Subcutaneous adipose tissue (tissue), 4 donors: ENCODE results near the gene ARHGAP12. TPM values are rescaled to one million over a fixed set of nuclear protein-coding genes. Genes with fewer than 3 reads are reported as not detected.

Source experiments
- total RNA-seq, 4 donors: library from RNA; depleted of rRNA; stranded (reverse); fragments of >200 nt; gene quantifications; one replicate each; pipeline ENCODE4 v1.1.0, GENCODE V29; 2016
- TF ChIP-seq, protein P1 (sequence below): fragments of 450-650 bp; IDR thresholded peaks from one replicate; pipeline ENCODE4 v1.5.1; 2016; ENCODE audit warnings: low read depth, mild to moderate bottlenecking, control low read depth, antibody characterized with exemption, moderate library complexity

Gene ARHGAP12
- total RNA-seq, 4 donors from 2014 or later, result 32.4 to 52.9 (median 45.1) TPM

DNA sequence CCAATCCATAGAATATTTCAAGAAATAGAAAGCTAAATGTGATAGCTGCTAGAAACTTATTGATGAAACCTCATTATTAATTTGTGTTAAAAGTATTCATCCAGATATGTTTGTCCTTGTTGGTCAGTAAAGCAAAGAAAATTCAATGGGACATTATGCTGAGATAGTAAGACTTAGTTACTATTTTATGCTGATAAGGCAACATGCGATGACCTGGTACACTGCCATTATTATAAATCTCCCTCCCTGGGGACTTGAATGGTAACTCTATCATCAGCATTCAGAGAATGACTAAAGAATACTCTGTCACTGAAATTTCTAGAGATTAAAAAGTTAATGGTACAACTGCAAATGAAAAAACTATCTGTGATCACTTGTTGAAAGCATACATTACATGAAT is 54.9 kb downstream of the ARHGAP12 start:
- TF ChIP-seq, protein P1, sequence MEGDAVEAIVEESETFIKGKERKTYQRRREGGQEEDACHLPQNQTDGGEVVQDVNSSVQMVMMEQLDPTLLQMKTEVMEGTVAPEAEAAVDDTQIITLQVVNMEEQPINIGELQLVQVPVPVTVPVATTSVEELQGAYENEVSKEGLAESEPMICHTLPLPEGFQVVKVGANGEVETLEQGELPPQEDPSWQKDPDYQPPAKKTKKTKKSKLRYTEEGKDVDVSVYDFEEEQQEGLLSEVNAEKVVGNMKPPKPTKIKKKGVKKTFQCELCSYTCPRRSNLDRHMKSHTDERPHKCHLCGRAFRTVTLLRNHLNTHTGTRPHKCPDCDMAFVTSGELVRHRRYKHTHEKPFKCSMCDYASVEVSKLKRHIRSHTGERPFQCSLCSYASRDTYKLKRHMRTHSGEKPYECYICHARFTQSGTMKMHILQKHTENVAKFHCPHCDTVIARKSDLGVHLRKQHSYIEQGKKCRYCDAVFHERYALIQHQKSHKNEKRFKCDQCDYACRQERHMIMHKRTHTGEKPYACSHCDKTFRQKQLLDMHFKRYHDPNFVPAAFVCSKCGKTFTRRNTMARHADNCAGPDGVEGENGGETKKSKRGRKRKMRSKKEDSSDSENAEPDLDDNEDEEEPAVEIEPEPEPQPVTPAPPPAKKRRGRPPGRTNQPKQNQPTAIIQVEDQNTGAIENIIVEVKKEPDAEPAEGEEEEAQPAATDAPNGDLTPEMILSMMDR, result no peak

DNA sequence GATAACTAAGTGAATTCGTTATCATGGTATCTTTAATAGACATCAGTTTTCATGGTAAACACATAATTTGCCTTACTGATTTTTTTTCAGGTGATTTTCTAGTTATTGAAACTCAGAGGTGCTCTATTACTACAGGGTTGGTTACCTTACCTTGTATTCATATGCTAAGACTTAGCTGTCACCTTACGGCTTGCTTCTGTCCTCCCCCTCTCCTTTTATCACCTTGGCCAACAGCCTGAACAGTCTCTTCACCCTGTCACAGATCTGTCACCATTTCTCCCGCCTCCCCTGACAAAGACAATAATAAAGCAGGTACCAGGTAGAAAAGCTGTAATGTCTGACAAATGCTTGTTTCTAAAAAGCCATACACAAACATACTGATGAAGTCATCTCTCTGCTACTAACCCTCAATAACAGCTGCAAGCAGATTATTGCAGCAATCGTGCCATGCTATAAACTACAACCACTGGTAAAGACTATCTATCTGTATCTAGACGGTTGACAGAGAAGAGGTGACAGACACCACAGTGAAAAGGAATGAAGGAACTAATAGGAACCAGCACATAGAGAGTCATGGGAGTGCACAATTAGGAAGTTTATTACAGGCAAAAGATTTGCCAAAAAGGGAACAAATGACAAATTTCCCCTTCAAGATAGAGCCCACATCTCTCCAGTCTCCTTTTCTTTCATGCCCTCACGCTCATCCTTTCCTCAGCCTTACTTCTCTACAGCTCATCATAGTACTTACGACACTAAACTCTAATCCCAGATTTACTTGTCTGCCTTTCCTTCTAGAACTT is 57.2 kb downstream of the ARHGAP12 start:
- TF ChIP-seq, protein P1, result no peak

DNA sequence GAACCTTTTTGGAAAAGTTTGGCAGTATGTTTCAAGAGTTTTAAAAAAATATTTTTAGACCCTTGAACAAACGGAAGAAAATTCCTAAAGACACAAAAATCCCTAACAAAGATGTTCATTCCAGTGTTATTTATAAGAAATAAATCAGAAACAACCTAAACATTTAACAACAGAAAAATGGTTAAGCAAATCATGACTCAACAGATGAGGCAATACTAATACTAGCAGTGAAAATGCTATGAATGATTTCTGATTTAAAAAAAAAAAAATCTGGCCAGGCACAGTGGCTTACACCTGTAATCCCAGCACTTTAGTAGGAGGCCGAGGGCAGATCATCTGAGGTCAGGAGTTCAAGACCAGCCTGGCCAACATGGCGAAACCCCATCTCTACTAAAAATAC is 61.0 kb downstream of the ARHGAP12 start:
- TF ChIP-seq, protein P1, result no peak

DNA sequence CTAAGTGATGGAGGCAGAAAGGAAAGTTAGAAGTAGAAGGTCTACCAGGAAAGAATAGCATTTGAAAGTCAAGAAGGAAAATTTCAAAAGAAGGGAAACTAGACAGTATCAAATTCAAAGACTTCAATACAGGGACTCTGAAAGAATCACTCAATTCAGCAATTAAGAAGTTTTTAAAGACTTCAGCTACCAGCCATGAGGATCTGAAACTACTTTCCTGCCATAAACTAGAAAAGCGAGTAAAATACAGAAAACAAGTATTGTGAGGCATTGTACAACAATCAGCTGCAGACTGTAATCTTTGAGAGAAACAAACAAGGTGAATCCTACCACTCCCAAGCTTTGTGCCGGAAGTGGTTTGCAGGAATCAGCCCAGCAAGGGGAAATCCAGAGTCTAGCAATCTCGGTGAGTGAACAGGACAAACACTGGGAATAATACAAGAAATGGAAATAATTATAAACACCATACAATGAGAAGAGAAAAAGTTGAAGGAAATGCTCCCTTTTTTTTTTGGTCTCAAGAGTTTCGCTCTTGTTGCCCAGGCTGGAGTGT is 62.4 kb downstream of the ARHGAP12 start:
- TF ChIP-seq, protein P1, result no peak

DNA sequence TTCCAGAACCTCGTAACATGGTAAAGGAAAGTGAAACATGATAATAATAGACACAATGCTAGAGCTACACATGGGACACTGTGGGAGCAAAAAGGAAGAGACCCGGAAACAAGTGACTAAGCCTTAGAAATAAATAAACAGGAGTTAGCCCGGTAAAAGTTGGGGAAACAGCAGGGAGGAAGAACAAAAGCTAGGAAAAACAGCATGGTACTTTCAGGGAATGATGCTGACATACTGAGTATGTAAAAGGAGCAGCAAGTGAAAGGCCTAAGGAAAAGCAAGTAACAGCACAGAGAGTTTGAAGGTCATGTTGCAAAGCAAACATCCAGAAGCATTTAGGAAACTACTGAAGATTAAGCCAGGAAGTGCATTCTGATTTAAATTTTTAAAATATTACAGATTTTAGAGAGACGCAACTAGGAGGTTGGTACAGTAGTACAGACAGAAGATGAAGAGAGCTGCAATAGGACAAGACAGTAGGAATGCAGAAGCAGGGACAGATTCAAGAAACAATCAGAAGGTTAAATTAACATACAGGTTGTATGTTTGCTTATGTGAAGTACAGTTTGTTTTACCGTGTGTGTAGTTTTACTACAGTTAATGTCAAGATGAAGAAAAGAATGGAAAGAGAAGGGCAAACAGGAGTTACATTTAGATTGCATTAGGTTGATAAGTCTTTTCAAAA is 63.7 kb downstream of the ARHGAP12 start:
- TF ChIP-seq, protein P1, result no peak

DNA sequence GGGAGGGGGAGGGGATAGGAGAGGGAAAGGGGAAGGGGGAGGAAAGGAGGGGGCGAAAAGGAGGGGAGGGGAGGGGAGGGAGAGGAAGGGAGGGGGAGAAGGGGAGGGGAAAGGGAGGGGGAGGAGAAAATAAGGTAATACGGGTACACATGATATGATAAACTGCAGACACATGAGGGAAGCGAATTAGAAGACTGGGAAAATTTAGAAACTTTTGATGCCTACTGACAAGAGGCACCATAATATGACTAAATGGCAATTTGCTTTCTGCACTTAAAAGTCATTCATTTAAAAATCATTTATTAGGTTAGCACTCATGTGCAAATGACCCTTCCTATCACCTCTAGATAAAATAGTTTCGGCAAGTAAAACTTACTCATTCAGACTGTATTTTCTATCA is 73.6 kb downstream of the ARHGAP12 start:
- TF ChIP-seq, protein P1, result no peak

DNA sequence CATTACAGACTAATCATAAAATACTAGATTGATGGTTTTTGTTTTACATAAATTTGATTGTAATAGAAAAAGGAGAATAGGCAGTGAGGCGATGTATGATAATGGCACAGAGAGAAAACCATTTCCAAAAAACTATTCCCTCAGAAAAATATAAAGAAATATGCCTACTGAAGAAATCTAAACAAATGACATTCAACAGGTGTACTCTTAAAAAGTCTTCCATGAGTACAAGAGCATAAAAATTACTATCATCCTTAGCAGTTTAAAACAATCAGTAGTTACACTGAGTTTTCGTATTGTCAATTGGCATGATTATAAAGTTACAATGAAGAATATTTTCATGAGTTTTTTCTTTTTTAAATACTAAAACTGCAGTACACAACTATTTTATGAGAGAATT is 75.0 kb downstream of the ARHGAP12 start:
- TF ChIP-seq, protein P1, result no peak
